Neural cell (in vitro differentiated cells): Measurements from ENCODE around the gene MARS2. TPM values are rescaled to one million over a fixed set of nuclear protein-coding genes. Genes with fewer than 3 reads are reported as not detected.
"Not testable (repeated sequence)": the region's sequence is repeated elsewhere in the genome, so short reads cannot be mapped to it uniquely, and the experiment has no call there.

Source experiments
- H2AFZ ChIP-seq: fragments of 200-600, 300-800 bp; sonication (generic), shearing (Covaris generic); 2 replicates; pipeline ENCODE4 v1.6.0; 2014; ENCODE audit warnings: low read depth, mild to moderate bottlenecking, antibody characterized with exemption, low read length, moderate library complexity
- H3F3A ChIP-seq: fragments of 200-600 bp; shearing (Covaris generic); 2 replicates; pipeline ENCODE4 v1.6.1; 2016; ENCODE audit warnings: mild to moderate bottlenecking, moderate library complexity, mixed read lengths, antibody characterized with exemption, low read length; ENCODE audit not compliant: insufficient read depth, poor library complexity, severe bottlenecking
- H3K27ac ChIP-seq: fragments of 200-600, 300-800 bp; sonication (generic), shearing (Covaris generic); 2 replicates; pipeline ENCODE4 v1.5.1; 2014; ENCODE audit warnings: mild to moderate bottlenecking, low read length, moderate library complexity
- H3K27me3 ChIP-seq: fragments of 300-800, 200-600 bp; sonication (generic), shearing (Covaris generic); 2 replicates; pipeline ENCODE4 v1.6.0; 2014; ENCODE audit warnings: mild to moderate bottlenecking, low read depth, low read length, moderate library complexity; ENCODE audit not compliant: insufficient read depth
- H3K36me3 ChIP-seq: fragments of 300-800, 200-600 bp; sonication (generic), shearing (Covaris generic); 2 replicates; pipeline ENCODE4 v1.5.1; 2014; ENCODE audit warnings: mild to moderate bottlenecking, antibody characterized with exemption, low read length, moderate library complexity; ENCODE audit not compliant: insufficient read depth
- H3K4me2 ChIP-seq: fragments of 300-800, 200-600 bp; sonication (generic), shearing (Covaris generic); 2 replicates; pipeline ENCODE4 v1.6.0; 2014; ENCODE audit warnings: mild to moderate bottlenecking, low read length
- H3K4me3 ChIP-seq: fragments of 300-800, 200-600 bp; sonication (generic), shearing (Covaris generic); 2 replicates; pipeline ENCODE4 v1.5.1; 2014; ENCODE audit warnings: mild to moderate bottlenecking, low read length, moderate library complexity
- H3K79me2 ChIP-seq: fragments of 200-600 bp; shearing (Covaris generic); replicated peaks from 2 replicates; pipeline ENCODE4 v1.6.0; 2014; ENCODE audit warnings: mild to moderate bottlenecking, low read length, moderate library complexity; ENCODE audit not compliant: insufficient read depth
- H3K9ac ChIP-seq: fragments of 300-800, 200-600 bp; sonication (generic), shearing (Covaris generic); 2 replicates; pipeline ENCODE4 v1.6.1; 2016; ENCODE audit warnings: mild to moderate bottlenecking, low read length, mixed read lengths
- H3K9me2 ChIP-seq: fragments of 200-600 bp; shearing (Covaris generic); 2 replicates; pipeline ENCODE4 v1.6.1; 2016; ENCODE audit warnings: mild to moderate bottlenecking, low read length, mixed read lengths; ENCODE audit not compliant: insufficient read depth
- H3K9me3 ChIP-seq: fragments of 200-600, 300-800 bp; sonication (generic), shearing (Covaris generic); 2 replicates; pipeline ENCODE4 v1.6.1; 2016; ENCODE audit warnings: mild to moderate bottlenecking, mixed run types, low read length, moderate library complexity, mixed read lengths
- H4K20me1 ChIP-seq: fragments of 200-600 bp; shearing (Covaris generic); 2 replicates; pipeline ENCODE4 v1.6.1; 2016; ENCODE audit warnings: mild to moderate bottlenecking, mixed run types; ENCODE audit not compliant: insufficient read depth
- CTCF ChIP-seq: fragments of 450-650 bp; IDR thresholded peaks from 2 replicates; pipeline ENCODE4 v1.5.1; 2014; ENCODE audit warnings: antibody characterized with exemption, mild to moderate bottlenecking, moderate library complexity; ENCODE audit not compliant: poor library complexity, severe bottlenecking
- EP300 ChIP-seq: fragments of 450-650 bp; conservative IDR thresholded peaks from 2 replicates; pipeline ENCODE4 v1.6.1; 2014; ENCODE audit warnings: antibody characterized with exemption, mild to moderate bottlenecking, moderate library complexity; ENCODE audit not compliant: poor library complexity, severe bottlenecking
- POLR2AphosphoS5 ChIP-seq: IDR thresholded peaks from 2 replicates; pipeline ENCODE4 v1.6.1; 2012
- RAD21 ChIP-seq: fragments of 450-650 bp; conservative IDR thresholded peaks from 2 replicates; pipeline ENCODE4 v1.6.1; 2014; ENCODE audit warnings: antibody characterized with exemption, mild to moderate bottlenecking, moderate library complexity
- TAF1 ChIP-seq: IDR thresholded peaks from 2 replicates; pipeline ENCODE4 v1.6.1; 2012; ENCODE audit warnings: low read depth
- polyA plus RNA-seq: library from polyadenylated mRNA; depleted of rRNA; stranded (reverse); fragments of >200 nt; gene quantifications from 2 replicates; pipeline ENCODE4 v1.2.3, GENCODE V29; 2014

Gene MARS2
- polyA plus RNA-seq, 1 donor from 2014 or later, result 3.8 TPM

DNA sequence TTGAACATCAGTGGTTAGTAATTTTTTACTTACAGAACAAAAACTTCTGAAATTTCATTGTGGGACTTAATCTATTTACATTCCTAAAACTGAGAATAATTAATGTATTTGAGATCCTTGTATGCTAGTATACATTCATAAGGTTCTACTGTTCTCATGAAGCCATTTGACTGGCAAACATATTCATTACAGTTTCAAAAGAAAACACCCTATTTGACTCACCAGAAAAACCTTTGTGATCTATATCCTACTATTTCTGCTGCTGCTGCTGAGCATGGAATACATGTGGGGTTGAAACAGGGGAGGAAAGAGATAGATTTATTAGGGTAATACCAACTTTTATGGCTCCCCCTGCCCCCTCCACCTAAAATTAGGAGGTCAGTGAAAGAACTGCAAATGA is 21.8 kb downstream of the MARS2 start:
- H3K79me2 ChIP-seq, result no peaks in the 10 kb centered on the region
- H3K9ac ChIP-seq, result no peak overlapping the region
- H3K27me3 ChIP-seq, result no peaks in the 10 kb centered on the region
- H3K9me2 ChIP-seq, result no peaks in the 10 kb centered on the region
- H3K36me3 ChIP-seq, result no peaks in the 10 kb centered on the region
- no peaks in the 10 kb centered on the region for H4K20me1 ChIP-seq
- TF ChIP-seq EP300 (no peak), TAF1 (no peak), RAD21 (no peak), POLR2AphosphoS5 (no peak), CTCF (no peak)
- no peaks in the 10 kb centered on the region for H3K9me3 ChIP-seq
- no peak overlapping the region for H2AFZ ChIP-seq
- no peak overlapping the region for H3K4me2 ChIP-seq
- no peak overlapping the region for H3K27ac ChIP-seq
- H3F3A ChIP-seq, result no peaks in the 10 kb centered on the region
- no peak overlapping the region for H3K4me3 ChIP-seq

- not testable (repeated sequence) for H3K36me3 ChIP-seq, H3K9ac ChIP-seq, H3K4me3 ChIP-seq, H3K4me2 ChIP-seq, H3K79me2 ChIP-seq, H3K9me3 ChIP-seq, H3K27me3 ChIP-seq, H2AFZ ChIP-seq, H3K27ac ChIP-seq, H3F3A ChIP-seq, H4K20me1 ChIP-seq, H3K9me2 ChIP-seq
Measured at GRCh38 chr2:197728555-197729544, 23.7 kb downstream of the MARS2 start.

DNA sequence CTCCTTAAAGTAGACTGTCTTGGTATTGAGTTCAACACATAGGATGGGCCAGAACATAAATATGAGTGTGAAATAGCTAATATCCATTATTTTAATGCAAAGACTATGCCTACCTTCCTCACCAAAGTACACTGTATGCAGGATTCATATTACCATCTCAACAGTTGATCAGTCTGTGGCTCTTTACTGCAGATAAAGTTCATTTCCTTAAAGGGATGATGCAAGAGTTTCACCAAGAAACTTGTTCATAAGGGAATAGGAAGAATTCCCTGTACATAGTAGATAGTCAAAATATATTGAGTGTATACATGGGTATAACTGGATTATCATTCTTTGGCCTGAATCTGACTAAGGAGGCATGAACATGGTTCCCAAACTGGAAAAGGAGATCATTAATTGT is 35.0 kb downstream of the MARS2 start:
- no peaks in the 10 kb centered on the region for H3F3A ChIP-seq
- no peak overlapping the region for H2AFZ ChIP-seq
- H3K9ac ChIP-seq, result no peak overlapping the region
- no peaks in the 10 kb centered on the region for H3K9me2 ChIP-seq
- TF ChIP-seq RAD21 (no peak), POLR2AphosphoS5 (no peak), EP300 (no peak)
- no peaks in the 10 kb centered on the region for H3K27me3 ChIP-seq
- no peaks in the 10 kb centered on the region for H3K79me2 ChIP-seq
- no peaks in the 10 kb centered on the region for H4K20me1 ChIP-seq
- H3K4me3 ChIP-seq, result no peak overlapping the region
- H3K4me2 ChIP-seq, result no peak overlapping the region
- no peak overlapping the region for H3K27ac ChIP-seq
- H3K36me3 ChIP-seq, result no peaks in the 10 kb centered on the region
- H3K9me3 ChIP-seq, result no peaks in the 10 kb centered on the region

Other genes with a start within 250 kb of the MARS2 start
- 226 and 229 TPM in 2 replicates for gene HSPD1, start 205.5 kb upstream of the MARS2 start, polyA plus RNA-seq
- gene HSPE1, start 205.0 kb upstream of the MARS2 start, polyA plus RNA-seq, result 136 and 177 TPM in 2 replicates
- 60.5 and 81.5 TPM in 2 replicates for gene MOB4, start 189.3 kb upstream of the MARS2 start, polyA plus RNA-seq
- gene RFTN2, start 29.8 kb upstream of the MARS2 start, polyA plus RNA-seq, result 0.06 TPM in 2 replicates
- gene BOLL, start 80.0 kb downstream of the MARS2 start, polyA plus RNA-seq, result not detected in 2 replicates
- 6.6 and 6.8 TPM in 2 replicates for gene PLCL1, start 99.2 kb downstream of the MARS2 start, polyA plus RNA-seq